ES-I3 (cell line): ENCODE data around the gene LCN2.

Source experiments
- H3K36me3 ChIP-seq: 2 replicates; pipeline ENCODE4 v1.6.1; 2013; ENCODE audit warnings: mild to moderate bottlenecking, low read length, control low read depth, moderate library complexity; ENCODE audit not compliant: insufficient read depth
- H3K4me1 ChIP-seq: 2 replicates; pipeline ENCODE4 v1.6.1; 2013; ENCODE audit warnings: mild to moderate bottlenecking, control low read depth, low read length; ENCODE audit not compliant: insufficient read depth
- H3K9ac ChIP-seq: 2 replicates; pipeline ENCODE4 v1.6.1; 2013; ENCODE audit warnings: low read depth, mild to moderate bottlenecking, low read length, moderate library complexity
- H3K9me3 ChIP-seq: 2 replicates; pipeline ENCODE4 v1.6.1; 2013; ENCODE audit warnings: mild to moderate bottlenecking, low read length, moderate library complexity; ENCODE audit not compliant: control insufficient read depth, insufficient read depth

LCN2 gene

DNA sequence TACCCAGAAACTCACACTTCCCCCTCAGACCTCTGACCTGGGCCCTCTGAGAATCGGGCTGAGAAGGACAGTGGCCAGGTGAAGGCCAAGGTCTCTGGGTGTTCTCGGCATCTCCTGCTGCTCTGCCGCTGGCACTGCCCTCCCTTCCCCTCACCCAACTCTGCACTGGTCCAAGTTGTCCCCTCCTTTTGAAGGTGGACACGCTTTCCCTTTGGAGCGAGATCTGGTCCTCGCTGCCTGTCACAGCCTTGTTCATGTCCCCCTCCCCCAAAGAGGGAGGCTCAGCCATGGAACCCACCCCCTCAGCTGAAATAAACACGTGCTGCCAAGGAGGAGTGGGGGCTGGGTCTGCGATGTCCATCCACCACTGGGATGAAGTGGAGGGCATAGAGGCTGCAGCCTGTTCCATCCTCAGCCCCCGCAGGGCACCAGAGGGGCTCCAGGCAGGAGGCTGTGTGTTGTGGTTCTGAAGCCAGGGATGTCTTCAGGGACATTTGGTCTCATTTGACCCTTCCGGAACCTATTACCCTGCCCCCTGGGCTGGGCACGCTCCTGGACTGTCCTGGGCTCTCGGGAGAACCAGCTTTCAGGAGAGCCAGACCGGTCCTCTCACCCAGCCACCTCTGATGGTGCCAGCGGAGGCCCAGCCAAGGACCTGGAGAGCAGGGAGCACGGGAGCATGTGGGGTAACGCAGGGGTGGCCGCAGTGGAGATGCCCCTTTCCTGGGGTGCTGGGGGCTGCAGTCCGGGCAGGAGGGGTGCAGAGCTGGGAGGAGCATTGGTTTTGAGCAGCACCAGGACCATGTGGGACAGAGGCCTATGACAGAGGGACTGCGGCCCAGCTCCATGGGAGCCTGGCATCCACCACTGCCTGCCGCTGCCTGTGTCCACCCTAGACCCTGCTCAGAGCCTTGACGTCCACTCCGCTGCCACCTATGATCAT lies 4.7 kb upstream of the LCN2 start:
- H3K4me1 ChIP-seq: no peaks in the 10 kb centered on the region
- H3K9ac ChIP-seq: no peak overlapping the region
- H3K9me3 ChIP-seq: no peaks in the 10 kb centered on the region
- no peaks in the 10 kb centered on the region for H3K36me3 ChIP-seq

DNA sequence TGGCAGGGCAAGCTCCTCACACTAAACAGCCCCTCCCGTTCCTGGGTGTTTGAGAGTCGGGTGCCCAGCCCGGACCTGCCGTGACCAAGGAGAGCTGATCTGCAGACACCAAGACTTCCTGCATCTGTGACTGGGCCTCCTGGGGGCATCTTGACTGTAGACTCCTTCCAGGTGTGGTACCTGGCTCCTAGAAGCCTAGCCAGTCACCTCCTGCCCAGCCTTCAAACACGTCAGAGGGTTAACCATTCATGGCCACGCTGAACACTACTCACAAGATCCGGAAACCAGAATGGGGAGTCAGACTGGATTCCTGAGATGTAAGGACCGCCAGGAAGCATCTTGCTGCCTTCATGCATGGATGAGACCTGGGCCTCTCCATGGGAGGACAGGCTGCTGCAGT lies 3.7 kb upstream of the LCN2 start:
- no peak overlapping the region for H3K9ac ChIP-seq
- peaks cover 4% of the 10 kb centered on the region for H3K4me1 ChIP-seq
- H3K36me3 ChIP-seq: no peaks in the 10 kb centered on the region
- H3K9me3 ChIP-seq: no peaks in the 10 kb centered on the region

DNA sequence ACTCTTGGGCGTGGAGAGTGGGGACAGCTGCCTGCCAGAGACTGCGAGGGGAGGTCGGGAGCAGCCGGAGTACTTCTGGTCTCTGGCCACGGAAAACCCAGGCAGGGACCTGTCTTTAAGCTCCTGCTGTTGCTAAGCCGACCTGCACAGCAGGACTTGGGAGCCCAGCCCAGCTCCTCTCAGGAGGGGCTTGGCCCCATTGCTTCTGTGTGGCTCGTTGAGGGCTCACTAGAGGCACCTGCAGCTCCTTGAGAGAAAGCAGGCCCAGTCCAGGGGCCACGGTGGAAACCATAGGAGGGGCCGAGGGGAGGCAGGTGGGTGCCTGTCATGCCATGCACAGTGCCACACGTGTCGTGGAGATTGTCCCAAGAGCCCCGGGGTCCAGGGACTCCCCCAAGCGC lies 3.3 kb upstream of the LCN2 start:
- Histone ChIP-seq H3K36me3 (no peaks in the 10 kb centered on the region), H3K9ac (no peak overlapping the region), H3K4me1 (peaks cover 7% of the 10 kb centered on the region), H3K9me3 (no peaks in the 10 kb centered on the region)

DNA sequence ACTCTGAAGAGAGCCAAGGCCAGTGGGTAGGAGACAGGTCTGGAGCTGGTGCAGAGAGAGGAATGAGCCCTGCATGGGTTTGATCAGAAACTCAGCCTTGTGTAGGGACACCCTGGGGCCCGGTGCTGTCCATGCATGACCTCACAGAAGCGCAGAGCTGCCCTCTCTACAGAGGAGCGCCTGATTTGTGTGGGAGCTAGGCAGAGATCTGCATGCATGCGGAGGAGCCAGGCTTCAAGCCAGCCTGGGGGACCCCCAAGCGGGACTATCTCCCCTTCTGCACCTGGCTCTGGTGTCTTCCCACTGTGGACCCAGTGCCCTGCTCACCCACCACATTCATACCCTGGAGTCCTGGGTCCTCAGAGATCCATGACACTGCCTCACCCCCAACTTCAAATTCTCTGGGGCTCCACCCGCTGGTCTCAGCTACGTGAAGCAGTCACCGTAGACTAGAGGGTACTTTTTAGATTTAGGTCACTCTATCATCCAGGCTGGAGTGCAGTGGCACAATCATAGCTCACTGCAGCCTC lies 2.6 kb upstream of the LCN2 start:
- Histone ChIP-seq H3K4me1 (peaks cover 8% of the 10 kb centered on the region), H3K9me3 (no peaks in the 10 kb centered on the region), H3K9ac (no peak overlapping the region), H3K36me3 (no peaks in the 10 kb centered on the region)

DNA sequence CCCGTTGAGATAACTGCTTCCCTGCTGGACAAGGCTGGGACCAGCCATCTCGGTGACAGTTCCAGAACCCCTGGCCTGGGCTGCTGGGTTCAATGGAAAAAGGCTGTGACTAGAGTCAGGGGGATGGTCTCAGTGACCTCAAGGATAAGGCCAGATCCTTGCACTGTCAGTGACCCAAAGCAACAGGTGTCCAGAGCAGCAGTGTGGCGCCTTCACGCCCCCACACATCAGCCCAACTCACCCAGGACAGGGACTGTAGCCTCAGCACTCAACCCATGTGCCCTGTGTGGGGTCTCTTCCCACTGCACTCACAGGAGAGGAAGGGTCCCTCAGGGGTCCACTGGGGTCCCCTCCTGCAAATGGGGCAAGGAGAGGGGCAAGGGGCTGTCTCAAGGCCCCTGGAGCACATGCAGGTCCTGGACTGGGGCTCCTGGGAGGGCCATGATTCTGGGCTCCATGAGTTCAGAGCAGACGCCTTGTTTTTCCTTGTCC lies 698 bp upstream of the LCN2 start:
- no peaks in the 10 kb centered on the region for H3K9me3 ChIP-seq
- peaks cover 8% of the 10 kb centered on the region for H3K4me1 ChIP-seq
- no peaks in the 10 kb centered on the region for H3K36me3 ChIP-seq
- no peak overlapping the region for H3K9ac ChIP-seq

DNA sequence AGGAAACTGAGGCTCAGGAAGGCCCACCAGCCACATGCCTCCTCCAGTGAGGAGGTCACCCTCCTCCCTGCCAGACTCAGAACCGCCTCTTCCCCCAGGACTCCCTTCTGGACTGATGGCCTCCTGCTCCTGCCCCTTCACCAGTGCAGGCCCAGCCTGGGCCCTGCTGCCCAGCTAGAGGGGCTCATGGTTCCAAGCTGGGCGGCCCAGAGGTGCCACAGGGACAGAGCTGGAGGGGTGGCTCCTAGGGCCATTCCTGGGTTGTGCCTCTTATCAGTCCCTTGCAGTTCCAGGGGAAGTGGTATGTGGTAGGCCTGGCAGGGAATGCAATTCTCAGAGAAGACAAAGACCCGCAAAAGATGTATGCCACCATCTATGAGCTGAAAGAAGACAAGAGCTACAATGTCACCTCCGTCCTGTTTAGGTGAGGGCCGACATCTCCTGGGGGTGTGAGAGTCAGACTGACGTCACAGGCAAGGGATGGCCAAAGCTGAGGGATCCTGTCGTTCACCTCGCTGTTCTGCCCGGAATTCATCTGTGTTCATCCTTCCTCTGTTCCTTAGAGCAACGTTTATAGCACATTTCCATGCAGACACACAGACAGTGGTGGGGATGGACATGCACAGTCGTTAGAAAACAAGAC lies 819 bp downstream of the LCN2 start:
- no peaks in the 10 kb centered on the region for H3K9me3 ChIP-seq
- H3K4me1 ChIP-seq: peaks cover 8% of the 10 kb centered on the region
- no peaks in the 10 kb centered on the region for H3K36me3 ChIP-seq
- no peak overlapping the region for H3K9ac ChIP-seq

DNA sequence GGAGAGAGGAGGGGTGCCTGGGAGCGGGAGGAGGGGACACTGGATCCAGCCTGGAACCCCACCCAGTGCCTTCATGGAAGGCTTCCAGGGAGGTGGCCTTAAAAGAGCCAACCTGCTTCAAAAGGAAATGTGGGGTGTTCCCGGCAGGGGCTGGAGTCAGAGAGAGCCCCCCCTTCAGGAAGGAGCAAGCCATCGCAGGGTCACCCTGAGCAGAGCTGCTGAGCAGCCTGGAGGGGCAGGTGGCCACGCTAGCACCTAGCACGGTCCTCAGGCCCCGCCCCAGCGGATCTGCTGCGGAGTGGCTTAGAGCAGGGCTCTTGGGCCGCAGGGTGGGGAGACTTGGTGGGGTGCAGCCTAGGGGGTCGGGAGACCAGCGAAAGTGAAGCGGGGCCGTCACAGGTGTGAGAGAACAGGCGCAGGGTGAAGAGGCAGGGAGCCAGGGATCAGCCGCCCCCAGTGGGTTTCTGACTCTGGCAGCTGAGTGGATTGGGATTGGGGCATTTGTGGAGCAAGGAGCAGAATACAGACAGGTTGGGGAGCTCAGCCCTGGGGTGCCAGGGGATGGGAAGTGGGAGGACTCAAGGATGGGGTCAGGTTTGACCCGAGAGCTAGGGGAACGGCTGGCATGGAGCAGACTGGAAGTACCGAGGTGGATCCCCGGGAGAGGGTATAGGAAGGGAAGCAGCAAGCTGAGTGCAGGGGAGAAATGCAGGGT lies 1.5 kb downstream of the LCN2 start:
- Histone ChIP-seq H3K9ac (no peak overlapping the region), H3K36me3 (no peaks in the 10 kb centered on the region), H3K4me1 (peaks cover 8% of the 10 kb centered on the region), H3K9me3 (no peaks in the 10 kb centered on the region)

DNA sequence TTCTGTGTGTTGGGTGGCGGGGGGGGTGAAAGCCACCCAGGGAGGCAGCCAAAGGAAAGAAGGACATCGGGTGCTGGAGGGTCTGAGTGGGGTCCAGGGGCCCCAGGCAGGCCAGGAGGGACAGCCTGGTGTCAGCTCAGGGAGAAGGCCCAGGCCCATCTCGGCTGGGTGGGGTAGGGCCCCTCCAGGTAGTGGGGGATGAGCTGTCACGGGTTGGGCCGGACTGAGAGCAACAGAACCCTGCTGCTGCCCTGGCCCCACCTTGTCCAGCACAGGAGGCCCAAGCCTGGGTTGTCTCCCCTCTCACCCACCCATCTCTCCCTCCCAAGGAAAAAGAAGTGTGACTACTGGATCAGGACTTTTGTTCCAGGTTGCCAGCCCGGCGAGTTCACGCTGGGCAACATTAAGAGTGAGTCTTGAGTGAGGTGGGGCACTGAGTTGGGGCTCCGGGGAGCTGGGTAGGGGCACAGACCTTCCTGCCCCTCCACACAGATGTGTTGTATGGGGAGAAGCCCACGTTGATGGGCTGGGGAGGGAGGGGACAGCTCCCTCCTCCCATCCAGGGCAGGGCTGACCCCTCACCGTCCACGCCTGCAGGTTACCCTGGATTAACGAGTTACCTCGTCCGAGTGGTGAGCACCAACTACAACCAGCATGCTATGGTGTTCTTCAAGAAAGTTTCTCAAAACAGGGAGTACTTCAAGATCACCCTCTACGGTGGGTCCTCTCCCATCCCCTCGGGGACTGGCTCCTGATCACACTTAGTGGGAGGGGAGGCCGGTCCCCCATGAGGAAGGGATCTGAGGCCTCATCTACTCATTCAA lies 2.3 kb downstream of the LCN2 start:
- no peak overlapping the region for H3K9ac ChIP-seq
- no peaks in the 10 kb centered on the region for H3K9me3 ChIP-seq
- peaks cover 8% of the 10 kb centered on the region for H3K4me1 ChIP-seq

DNA sequence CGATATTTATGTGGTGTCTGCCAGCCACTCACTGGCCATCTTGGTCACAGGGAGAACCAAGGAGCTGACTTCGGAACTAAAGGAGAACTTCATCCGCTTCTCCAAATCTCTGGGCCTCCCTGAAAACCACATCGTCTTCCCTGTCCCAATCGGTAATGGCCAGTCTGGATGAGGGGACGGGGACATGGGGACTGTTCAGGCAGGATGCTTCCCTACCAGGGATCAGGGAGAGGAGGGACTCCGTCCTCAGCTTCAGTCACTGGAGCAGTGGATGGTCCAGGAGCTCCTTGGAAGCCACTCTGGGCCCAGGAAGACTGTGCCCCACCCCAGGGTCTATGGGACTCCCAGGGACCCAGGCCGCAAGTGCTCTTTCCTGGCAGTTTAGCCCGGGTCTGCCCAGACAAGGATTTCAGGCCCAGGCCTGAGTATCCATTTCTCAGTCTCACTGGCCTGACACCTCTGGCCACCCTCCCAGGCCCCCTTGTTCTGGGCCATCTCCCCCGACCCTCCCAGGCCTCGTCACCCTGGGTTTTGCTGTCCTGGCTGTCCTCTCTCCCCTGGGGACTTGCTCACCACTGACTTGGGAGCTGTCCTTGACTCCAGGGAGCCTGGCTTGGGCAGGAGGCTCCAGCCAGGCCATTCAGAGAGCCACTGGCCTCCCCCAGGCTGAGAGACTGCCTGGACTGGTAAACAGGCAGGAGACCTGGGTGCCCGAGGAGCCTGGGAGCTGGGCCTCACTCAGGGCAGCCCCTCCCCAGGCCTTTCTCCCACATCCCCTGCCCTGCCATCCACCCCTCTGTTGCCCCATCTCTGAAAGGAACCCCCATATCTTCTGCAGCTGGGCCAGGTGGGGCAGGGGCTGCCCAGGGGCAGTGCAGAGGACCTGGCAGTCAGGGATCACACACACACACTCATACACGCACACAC lies 3.1 kb downstream of the LCN2 start:
- H3K9ac ChIP-seq: no peak overlapping the region
- H3K9me3 ChIP-seq: no peaks in the 10 kb centered on the region
- H3K4me1 ChIP-seq: peaks cover 8% of the 10 kb centered on the region
- H3K36me3 ChIP-seq: no peaks in the 10 kb centered on the region

More for the DNA sequence above, 2.3 kb downstream of the LCN2 start:
- H3K36me3 ChIP-seq: no peaks in the 10 kb centered on the region

DNA sequence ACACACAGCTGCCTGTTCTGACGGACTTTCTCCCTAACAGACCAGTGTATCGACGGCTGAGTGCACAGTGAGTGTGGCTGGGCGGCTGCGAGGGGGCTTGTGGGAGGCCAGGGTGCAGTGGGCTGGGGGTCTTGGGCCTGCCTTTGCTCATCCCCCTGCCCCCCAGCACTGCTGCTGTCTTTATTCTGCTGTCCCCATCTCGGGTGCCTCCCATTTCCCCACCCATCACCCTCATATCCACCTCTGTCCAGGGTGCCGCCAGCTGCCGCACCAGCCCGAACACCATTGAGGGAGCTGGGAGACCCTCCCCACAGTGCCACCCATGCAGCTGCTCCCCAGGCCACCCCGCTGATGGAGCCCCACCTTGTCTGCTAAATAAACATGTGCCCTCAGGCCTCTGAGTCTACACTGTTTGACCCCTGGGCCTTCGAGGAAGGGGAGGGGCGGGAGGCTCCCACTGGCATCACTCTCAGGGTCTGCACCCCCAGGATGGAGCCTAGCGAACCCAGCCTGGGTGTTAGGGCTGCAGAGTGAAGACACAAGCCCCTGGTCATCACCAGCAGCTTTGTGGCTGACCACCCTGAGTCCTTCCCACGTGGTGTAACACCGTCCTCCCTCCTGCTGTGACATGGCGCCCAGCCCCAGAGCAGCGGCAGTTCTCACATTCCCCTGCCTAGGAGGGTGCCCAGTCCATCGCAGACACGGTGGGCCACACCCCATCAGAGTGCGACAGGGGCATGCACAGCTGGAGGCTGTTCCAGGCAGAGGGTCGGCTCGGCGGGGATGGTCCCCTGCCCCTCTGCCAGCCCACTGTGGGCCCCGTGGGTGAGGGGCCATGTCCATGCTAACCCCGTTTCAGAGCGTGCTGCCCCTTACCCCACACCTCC lies 4.0 kb downstream of the LCN2 start:
- Histone ChIP-seq H3K36me3 (no peaks in the 10 kb centered on the region), H3K9me3 (no peaks in the 10 kb centered on the region), H3K9ac (no peak overlapping the region), H3K4me1 (peaks cover 8% of the 10 kb centered on the region)

DNA sequence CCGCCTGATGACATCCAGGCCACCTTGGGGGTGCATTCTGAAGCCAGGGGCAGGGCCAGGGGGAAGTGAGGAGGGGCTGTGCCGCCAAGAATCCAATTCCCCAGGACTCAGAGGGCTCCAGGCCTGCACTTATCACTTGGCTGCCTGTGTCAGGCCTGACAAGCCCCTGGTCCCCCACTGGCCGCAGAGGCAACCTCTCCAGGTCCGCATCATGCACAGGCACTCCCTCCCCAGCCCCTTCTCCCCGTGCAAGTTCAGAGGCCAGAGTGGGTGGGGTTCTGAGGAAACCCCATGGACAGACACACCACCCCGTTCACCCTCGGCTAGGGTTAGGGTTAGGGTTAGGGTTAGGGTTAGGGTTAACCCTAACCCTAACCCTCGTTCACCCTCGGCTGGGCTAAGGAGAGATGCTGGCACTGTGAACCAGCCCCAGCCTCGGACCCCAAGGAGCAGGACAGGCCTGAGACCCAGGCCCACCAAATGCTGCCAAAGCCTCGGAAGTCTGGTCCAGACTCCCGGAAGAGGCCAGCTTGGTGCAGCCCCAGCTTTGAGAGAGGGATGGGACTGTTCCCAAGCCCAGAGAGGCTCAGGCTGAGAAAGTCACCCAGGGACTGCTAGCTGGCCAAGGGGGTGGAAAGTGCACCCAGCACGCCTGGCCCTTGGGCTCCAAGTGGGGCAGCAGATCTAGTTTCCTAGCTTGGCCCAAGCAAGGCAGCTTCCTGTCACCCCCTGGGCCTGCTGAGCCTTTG lies 4.9 kb downstream of the LCN2 start:
- Histone ChIP-seq H3K9ac (no peak overlapping the region), H3K4me1 (peaks cover 8% of the 10 kb centered on the region), H3K9me3 (no peaks in the 10 kb centered on the region), H3K36me3 (no peaks in the 10 kb centered on the region)
